ENCODE measurements around the gene MARVELD3.
A peak's percentile ranks its signal among the peaks of the same experiment; 100 is the strongest.
"Not testable (repeated sequence)": the region's sequence is repeated elsewhere in the genome, so short reads cannot be mapped to it uniquely, and the experiment has no call there.

Gene MARVELD3

GRCh38 chr16:71626018-71626857 is at the start of gene MARVELD3:
Gene MARVELD3, plus strand, starts transcription at chr16:71626184. Its CDS starts 46 bp downstream, at chr16:71626230.
- Histone ChIP-seq H3K4me1 (ENCODE audit: control insufficient read depth, insufficient read depth, low read length) (peaks cover 13% of the 10 kb centered on the region), H3K9me3 (ENCODE audit: control insufficient read depth, low read length) (no peaks in the 10 kb centered on the region), H3K4me3 (ENCODE audit: low read length) (peak within 1 kb of the TSS; percentile 67), H3K9ac (ENCODE audit: low read length) (peak within 1 kb of the TSS; percentile 68), H3K27me3 (ENCODE audit: control insufficient read depth, insufficient read depth, low read length) (peaks cover 42% of the 10 kb centered on the region), H3K36me3 (ENCODE audit: control insufficient read depth, insufficient read depth, low read length) (no peaks in the 10 kb centered on the region)

- H3K4me3 ChIP-seq (ENCODE audit: low read length), result no peak within 1 kb of the TSS
- no peaks in the 10 kb centered on the region for H3K27me3 ChIP-seq (ENCODE audit: control insufficient read depth, insufficient read depth, low read length)
- no peaks in the 10 kb centered on the region for H3K4me1 ChIP-seq (ENCODE audit: control insufficient read depth, insufficient read depth, low read length)
- H3K9me3 ChIP-seq (ENCODE audit: control insufficient read depth, low read length), result no peaks in the 10 kb centered on the region
- H3K36me3 ChIP-seq (ENCODE audit: control insufficient read depth, insufficient read depth, low read length), result no peaks in the 10 kb centered on the region
- H3K9ac ChIP-seq (ENCODE audit: low read length), result no peak within 1 kb of the TSS
Measured at GRCh38 chr16:71576971-71577370, 49.0 kb upstream of the MARVELD3 start, which contains the start of gene TAT. Gene TAT, minus strand, starts transcription at chr16:71577092. Its CDS starts 677 bp downstream, at chr16:71576415.

GRCh38 chr16:71582553-71582848 is 43.5 kb upstream of the MARVELD3 start:
- not testable (repeated sequence) for H3K4me1 ChIP-seq (ENCODE audit: control insufficient read depth, insufficient read depth, low read length); H3K36me3 ChIP-seq (ENCODE audit: control insufficient read depth, insufficient read depth, low read length); H3K27me3 ChIP-seq (ENCODE audit: control insufficient read depth, insufficient read depth, low read length); H3K9ac ChIP-seq (ENCODE audit: low read length); H3K4me3 ChIP-seq (ENCODE audit: low read length); H3K9me3 ChIP-seq (ENCODE audit: control insufficient read depth, low read length)

GRCh38 chr16:71584543-71585317 is 41.3 kb upstream of the MARVELD3 start:
- Histone ChIP-seq H3K36me3 (ENCODE audit: control insufficient read depth, insufficient read depth, low read length) (no peaks in the 10 kb centered on the region), H3K27me3 (ENCODE audit: control insufficient read depth, insufficient read depth, low read length) (no peaks in the 10 kb centered on the region), H3K9ac (ENCODE audit: low read length) (no peak overlapping the region), H3K4me1 (ENCODE audit: control insufficient read depth, insufficient read depth, low read length) (no peaks in the 10 kb centered on the region), H3K4me3 (ENCODE audit: low read length) (no peak overlapping the region), H3K9me3 (ENCODE audit: control insufficient read depth, low read length) (no peaks in the 10 kb centered on the region)

- Histone ChIP-seq H3K9me3 (ENCODE audit: control insufficient read depth, low read length) (no peaks in the 10 kb centered on the region), H3K4me3 (ENCODE audit: low read length) (no peak overlapping the region), H3K4me1 (ENCODE audit: control insufficient read depth, insufficient read depth, low read length) (no peaks in the 10 kb centered on the region), H3K27me3 (ENCODE audit: control insufficient read depth, insufficient read depth, low read length) (no peaks in the 10 kb centered on the region), H3K9ac (ENCODE audit: low read length) (no peak overlapping the region), H3K36me3 (ENCODE audit: control insufficient read depth, insufficient read depth, low read length) (no peaks in the 10 kb centered on the region)
Measured at GRCh38 chr16:71585318-71585703, 40.7 kb upstream of the MARVELD3 start.

GRCh38 chr16:71589334-71589733 is 36.6 kb upstream of the MARVELD3 start:
- H3K27me3 ChIP-seq (ENCODE audit: control insufficient read depth, insufficient read depth, low read length); H3K36me3 ChIP-seq (ENCODE audit: control insufficient read depth, insufficient read depth, low read length); H3K9ac ChIP-seq (ENCODE audit: low read length); H3K4me1 ChIP-seq (ENCODE audit: control insufficient read depth, insufficient read depth, low read length); H3K4me3 ChIP-seq (ENCODE audit: low read length); H3K9me3 ChIP-seq (ENCODE audit: control insufficient read depth, low read length): not testable (repeated sequence)

- H3K36me3 ChIP-seq (ENCODE audit: control insufficient read depth, insufficient read depth, low read length); H3K9ac ChIP-seq (ENCODE audit: low read length): not testable (repeated sequence)
Measured at GRCh38 chr16:71590071-71590470, 35.9 kb upstream of the MARVELD3 start.

GRCh38 chr16:71590584-71590983 is 35.4 kb upstream of the MARVELD3 start:
- no peaks in the 10 kb centered on the region for H3K9me3 ChIP-seq (ENCODE audit: control insufficient read depth, low read length)
- H3K27me3 ChIP-seq (ENCODE audit: control insufficient read depth, insufficient read depth, low read length), result no peaks in the 10 kb centered on the region
- no peak overlapping the region for H3K9ac ChIP-seq (ENCODE audit: low read length)

More at GRCh38 chr16:71590071-71590470, 35.9 kb upstream of the MARVELD3 start:
- H3K4me1 ChIP-seq (ENCODE audit: control insufficient read depth, insufficient read depth, low read length); H3K9me3 ChIP-seq (ENCODE audit: control insufficient read depth, low read length); H3K4me3 ChIP-seq (ENCODE audit: low read length); H3K27me3 ChIP-seq (ENCODE audit: control insufficient read depth, insufficient read depth, low read length): not testable (repeated sequence)

GRCh38 chr16:71591917-71592316 is 34.1 kb upstream of the MARVELD3 start:
- Histone ChIP-seq H3K36me3 (ENCODE audit: control insufficient read depth, insufficient read depth, low read length) (no peaks in the 10 kb centered on the region), H3K9me3 (ENCODE audit: control insufficient read depth, low read length) (no peaks in the 10 kb centered on the region), H3K27me3 (ENCODE audit: control insufficient read depth, insufficient read depth, low read length) (no peaks in the 10 kb centered on the region), H3K9ac (ENCODE audit: low read length) (no peak overlapping the region), H3K4me1 (ENCODE audit: control insufficient read depth, insufficient read depth, low read length) (no peaks in the 10 kb centered on the region), H3K4me3 (ENCODE audit: low read length) (no peak overlapping the region)

More at GRCh38 chr16:71590584-71590983, 35.4 kb upstream of the MARVELD3 start:
- H3K4me3 ChIP-seq (ENCODE audit: low read length), result no peak overlapping the region
- H3K36me3 ChIP-seq (ENCODE audit: control insufficient read depth, insufficient read depth, low read length), result no peaks in the 10 kb centered on the region
- no peaks in the 10 kb centered on the region for H3K4me1 ChIP-seq (ENCODE audit: control insufficient read depth, insufficient read depth, low read length)

GRCh38 chr16:71593048-71593999 is 32.7 kb upstream of the MARVELD3 start:
- H3K27me3 ChIP-seq (ENCODE audit: control insufficient read depth, insufficient read depth, low read length), result no peaks in the 10 kb centered on the region
- no peaks in the 10 kb centered on the region for H3K36me3 ChIP-seq (ENCODE audit: control insufficient read depth, insufficient read depth, low read length)
- H3K4me1 ChIP-seq (ENCODE audit: control insufficient read depth, insufficient read depth, low read length), result no peaks in the 10 kb centered on the region
- H3K9ac ChIP-seq (ENCODE audit: low read length), result no peak overlapping the region
- H3K9me3 ChIP-seq (ENCODE audit: control insufficient read depth, low read length), result no peaks in the 10 kb centered on the region
- no peak overlapping the region for H3K4me3 ChIP-seq (ENCODE audit: low read length)

GRCh38 chr16:71594000-71594646 is 31.9 kb upstream of the MARVELD3 start:
- H3K9ac ChIP-seq (ENCODE audit: low read length), result no peak overlapping the region
- H3K27me3 ChIP-seq (ENCODE audit: control insufficient read depth, insufficient read depth, low read length), result no peaks in the 10 kb centered on the region
- H3K36me3 ChIP-seq (ENCODE audit: control insufficient read depth, insufficient read depth, low read length), result no peaks in the 10 kb centered on the region
- H3K9me3 ChIP-seq (ENCODE audit: control insufficient read depth, low read length), result no peaks in the 10 kb centered on the region
- H3K4me3 ChIP-seq (ENCODE audit: low read length), result no peak overlapping the region
- H3K4me1 ChIP-seq (ENCODE audit: control insufficient read depth, insufficient read depth, low read length), result no peaks in the 10 kb centered on the region

All from mucosa of stomach (tissue), 1 donor.